Endothelial cell of umbilical vein (primary cell): ENCODE measurements around the gene C1QTNF8. TPM values are rescaled to one million over a fixed set of nuclear protein-coding genes. Genes with fewer than 3 reads are reported as not detected.

Experiments
- BruUV-seq: library from RNA; stranded (reverse); fragments of 400-500 nt; replicated peaks from 2 replicates; lab custom pipeline; 2021; lab: Mats Ljungman, UMichigan
- CTCF ChIA-PET: fragments of 300-600, 350-600 bp; sonication (Branson Sonifier 250); formaldehyde crosslinking; loops from one replicate; lab custom pipeline; 2021; ENCODE audit warnings: antibody characterized with exemption, inconsistent platforms; lab: Charles Lee
- POLR2A ChIA-PET: fragments of 300-600, 350-600 bp; sonication (Branson Sonifier 250); formaldehyde crosslinking; loops from one replicate; lab custom pipeline; 2021; ENCODE audit warnings: antibody characterized with exemption, inconsistent platforms; lab: Charles Lee
- DNase-seq: peaks from one replicate; pipeline ENCODE4 v3.0.0-alpha.2; 2011; ENCODE audit warnings: low read depth, low spot score
- FAIRE-seq: peaks from 2 replicates; lab custom pipeline; 2011; peaks lifted over from hg19 to GRCh38; lab: Jason Lieb, UNC
- H2AFZ ChIP-seq: 2 replicates; pipeline ENCODE4 v1.6.0; 2012; ENCODE audit warnings: low read depth, low read length, control low read depth, inconsistent platforms
- H3K27ac ChIP-seq: 2 replicates; pipeline ENCODE4 v1.5.1; 2011; ENCODE audit warnings: low read depth, mild to moderate bottlenecking, control low read depth, low read length, moderate library complexity; ENCODE audit not compliant: insufficient read depth
- H3K27me3 ChIP-seq, 2 experiments: 2 replicates each; pipeline versions ENCODE4 v1.6.0 to v1.6.1; 2011; ENCODE audit warnings: low read length in 2 of 2, mixed read lengths in 1 of 2; ENCODE audit not compliant: control insufficient read depth in 2 of 2, insufficient read depth in 2 of 2
- H3K36me3 ChIP-seq, 2 experiments: 2 replicates in 1 of 2; 3 replicates in 1 of 2; pipeline ENCODE4 v1.5.1; 2011; ENCODE audit warnings: low read length in 2 of 2, mild to moderate bottlenecking in 1 of 2, moderate library complexity in 1 of 2; ENCODE audit not compliant: control insufficient read depth in 2 of 2, insufficient read depth in 2 of 2; ENCODE audit errors: extremely low read depth in 1 of 2
- H3K4me1 ChIP-seq: 3 replicates; pipeline ENCODE4 v1.5.1; 2011; ENCODE audit warnings: mild to moderate bottlenecking, low read length; ENCODE audit not compliant: control insufficient read depth, insufficient read depth; ENCODE audit errors: extremely low read depth
- H3K4me2 ChIP-seq: 2 replicates; pipeline ENCODE4 v1.6.1; 2011; ENCODE audit warnings: low read length, control low read depth, mixed read lengths; ENCODE audit not compliant: insufficient read depth
- H3K4me3 ChIP-seq, 3 experiments: fragments of 200-600 bp in 1 of 3; sonication (generic), shearing (Covaris generic) in 1 of 3; replicated peaks in 1 of 3; 2 replicates each; pipeline ENCODE4 v1.5.1; 2011 to 2016; ENCODE audit warnings: control low read depth in 3 of 3, low read length in 3 of 3, mild to moderate bottlenecking in 2 of 3, inconsistent platforms in 1 of 3, low read depth in 1 of 3, moderate library complexity in 1 of 3; ENCODE audit not compliant: insufficient read depth in 1 of 3
- H3K79me2 ChIP-seq: 2 replicates; pipeline ENCODE4 v1.6.0; 2012; ENCODE audit warnings: low read length, inconsistent platforms; ENCODE audit not compliant: control insufficient read depth, insufficient read depth
- H3K9ac ChIP-seq: replicated peaks from 2 replicates; pipeline ENCODE3; 2011; ENCODE audit warnings: low read length, control low read depth; ENCODE audit not compliant: insufficient read depth; ENCODE audit errors: extremely low read depth
- H3K9me1 ChIP-seq: replicated peaks from 3 replicates; pipeline ENCODE4 v1.6.0; 2011; ENCODE audit warnings: mild to moderate bottlenecking, low read length; ENCODE audit not compliant: control insufficient read depth, insufficient read depth; ENCODE audit errors: extremely low read depth
- H3K9me3 ChIP-seq: replicated peaks from 2 replicates; pipeline ENCODE4 v1.5.1; 2012; ENCODE audit warnings: low read length, inconsistent platforms; ENCODE audit not compliant: control insufficient read depth, insufficient read depth
- H4K20me1 ChIP-seq: replicated peaks from 2 replicates; pipeline ENCODE3; 2011; ENCODE audit warnings: mild to moderate bottlenecking, low read length; ENCODE audit not compliant: control insufficient read depth, insufficient read depth; ENCODE audit errors: extremely low read depth
- EZH2 ChIP-seq: IDR thresholded peaks from 2 replicates; pipeline ENCODE4 v1.6.1; 2012; ENCODE audit warnings: borderline replicate concordance, low read depth, mild to moderate bottlenecking, moderate library complexity, low read length, inconsistent platforms; ENCODE audit not compliant: severe bottlenecking
- FOS ChIP-seq: IDR thresholded peaks from 2 replicates; pipeline ENCODE4 v1.6.1; 2011; ENCODE audit warnings: mild to moderate bottlenecking, low read length, moderate library complexity, borderline replicate concordance; ENCODE audit not compliant: insufficient read depth
- GATA2 ChIP-seq: IDR thresholded peaks from 2 replicates; pipeline ENCODE4 v1.7.0; 2011; ENCODE audit warnings: low read depth, mild to moderate bottlenecking, moderate library complexity, mixed read lengths, low read length; ENCODE audit not compliant: insufficient read length, insufficient read depth
- JUN ChIP-seq: IDR thresholded peaks from 2 replicates; pipeline ENCODE4 v1.6.1; 2011; ENCODE audit warnings: borderline replicate concordance, low read depth; ENCODE audit not compliant: insufficient read length, insufficient read depth
- MYC ChIP-seq: IDR thresholded peaks from one replicate; pipeline ENCODE4 v1.6.1; 2011; ENCODE audit warnings: mild to moderate bottlenecking, low read depth, low read length
- POLR2A ChIP-seq: IDR thresholded peaks from 2 replicates; pipeline ENCODE4 v1.6.1; 2012; ENCODE audit warnings: low read depth, mild to moderate bottlenecking, control low read depth, low read length
- POLR2AphosphoS5 ChIP-seq: IDR thresholded peaks from 2 replicates; pipeline ENCODE4 v1.6.1; 2012; ENCODE audit warnings: low read depth, mild to moderate bottlenecking, control low read depth, low read length, moderate library complexity; ENCODE audit not compliant: insufficient read depth
- dilution Hi-C: fragments of 300-500 bp; cut with MboI; formaldehyde crosslinking; loops from one replicate; pipeline ENCODE4 v1.15.0; 2019; ENCODE audit warnings: low sequenced_read_pairs; ENCODE audit not compliant: extremely low pct_ligation_motif_present
- intact Hi-C: fragments of 100-400 bp; cut with micrococcal nuclease; formaldehyde crosslinking; loops from one replicate; pipeline ENCODE4 v1.10.0; 2022
- polyA plus RNA-seq, 4 experiments: library from polyadenylated mRNA; depleted of rRNA in 3 of 4; stranded (reverse) in 3 of 4; unstranded in 1 of 4; fragments of >200 nt; gene quantifications; 2 replicates each; pipeline versions ENCODE4 v1.2.1 to v1.2.3, GENCODE V29; 2011 to 2012; ENCODE audit warnings: missing spikeins in 1 of 4
- total RNA-seq: library from RNA; stranded (reverse); gene quantifications from 2 replicates; pipeline ENCODE4 v1.2.3, GENCODE V29; 2021
- TF ChIP-seq, protein P1 (sequence below), 2 donors: IDR thresholded peaks; 1 replicate in 1 of 2; 2 replicates in 1 of 2; pipeline ENCODE4 v1.5.1; 2011; ENCODE audit warnings: low read length in 2 of 2, mild to moderate bottlenecking in 2 of 2, moderate library complexity in 2 of 2, control low read depth in 1 of 2, inconsistent platforms in 1 of 2, low read depth in 1 of 2; ENCODE audit not compliant: insufficient read depth in 1 of 2; ENCODE audit errors: extremely low read depth in 1 of 2
- TF ChIP-seq, protein P2 (sequence below): IDR thresholded peaks from 2 replicates; pipeline ENCODE4 v1.6.1; 2011; ENCODE audit not compliant: insufficient read depth, insufficient read length

The C1QTNF8 gene
- total and polyA plus RNA-seq, 2 donors (not counting 3 experiments of a cell fraction or from before 2014, with no cell fraction given), result not detected

DNA sequence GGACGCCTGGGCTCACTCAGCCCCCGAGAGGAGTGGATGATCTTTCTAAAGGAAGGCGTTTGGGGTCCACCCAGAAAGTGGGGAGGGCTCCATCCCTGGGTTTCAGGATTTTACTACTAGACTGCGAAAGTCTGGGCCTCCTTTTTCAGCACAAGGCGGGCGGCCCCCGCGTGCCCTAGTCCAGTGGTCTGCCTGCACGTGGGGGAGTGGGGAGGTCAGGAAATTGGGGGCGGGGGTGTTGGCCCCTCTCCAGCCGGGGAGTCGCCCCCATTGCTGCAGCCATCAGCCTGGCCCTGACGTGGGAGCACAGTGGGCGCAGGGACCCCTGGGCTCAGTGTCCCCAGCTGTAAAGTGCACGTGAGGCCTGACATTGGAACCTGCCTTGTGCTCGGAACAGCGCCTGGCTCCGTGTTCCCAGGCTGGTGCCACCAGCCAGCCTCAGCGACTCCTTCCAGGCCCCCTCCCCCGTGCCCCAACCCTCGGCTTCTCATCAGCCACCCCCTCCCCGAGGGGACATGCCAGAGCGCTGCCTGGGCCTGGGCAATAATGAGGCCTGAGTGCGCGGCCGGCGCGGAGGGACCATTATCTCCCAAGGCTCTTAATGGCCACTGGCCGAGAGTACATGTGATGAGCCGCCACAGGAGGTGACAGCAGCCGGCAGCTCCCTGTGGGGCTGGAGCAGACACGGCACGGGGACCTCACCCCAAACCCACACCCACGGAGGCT lies 2.4 kb upstream of the C1QTNF8 start:
- intact Hi-C loops (no loop called here), dilution Hi-C loops (no loop called here)
- H3K36me3 ChIP-seq, result no peaks in the 10 kb centered on the region
- TF ChIP-seq POLR2AphosphoS5 (no peak), JUN (no peak), FOS (no peak), MYC (no peak), GATA2 (no peak), EZH2 (no peak), POLR2A (no peak)
- TF ChIP-seq, protein P1, sequence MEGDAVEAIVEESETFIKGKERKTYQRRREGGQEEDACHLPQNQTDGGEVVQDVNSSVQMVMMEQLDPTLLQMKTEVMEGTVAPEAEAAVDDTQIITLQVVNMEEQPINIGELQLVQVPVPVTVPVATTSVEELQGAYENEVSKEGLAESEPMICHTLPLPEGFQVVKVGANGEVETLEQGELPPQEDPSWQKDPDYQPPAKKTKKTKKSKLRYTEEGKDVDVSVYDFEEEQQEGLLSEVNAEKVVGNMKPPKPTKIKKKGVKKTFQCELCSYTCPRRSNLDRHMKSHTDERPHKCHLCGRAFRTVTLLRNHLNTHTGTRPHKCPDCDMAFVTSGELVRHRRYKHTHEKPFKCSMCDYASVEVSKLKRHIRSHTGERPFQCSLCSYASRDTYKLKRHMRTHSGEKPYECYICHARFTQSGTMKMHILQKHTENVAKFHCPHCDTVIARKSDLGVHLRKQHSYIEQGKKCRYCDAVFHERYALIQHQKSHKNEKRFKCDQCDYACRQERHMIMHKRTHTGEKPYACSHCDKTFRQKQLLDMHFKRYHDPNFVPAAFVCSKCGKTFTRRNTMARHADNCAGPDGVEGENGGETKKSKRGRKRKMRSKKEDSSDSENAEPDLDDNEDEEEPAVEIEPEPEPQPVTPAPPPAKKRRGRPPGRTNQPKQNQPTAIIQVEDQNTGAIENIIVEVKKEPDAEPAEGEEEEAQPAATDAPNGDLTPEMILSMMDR (IDR thresholded peaks at IDR 0.05; ENCODE audit: extremely low read depth in 1 of 2, insufficient read depth in 1 of 2, low read depth in 1 of 2, low read length in 2 of 2), result no peak
- TF ChIP-seq, protein P2, sequence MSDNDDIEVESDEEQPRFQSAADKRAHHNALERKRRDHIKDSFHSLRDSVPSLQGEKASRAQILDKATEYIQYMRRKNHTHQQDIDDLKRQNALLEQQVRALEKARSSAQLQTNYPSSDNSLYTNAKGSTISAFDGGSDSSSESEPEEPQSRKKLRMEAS, result no peak
- H3K4me2 ChIP-seq, result no peak overlapping the region
- CTCF ChIA-PET, result no interaction called here
- H3K27me3 ChIP-seq, result no peaks in the 10 kb centered on the region
- H3K9ac ChIP-seq, result no peak overlapping the region
- no peaks in the 10 kb centered on the region for H3K9me1 ChIP-seq
- POLR2A ChIA-PET, result no interaction called here
- no peaks in the 10 kb centered on the region for H3K9me3 ChIP-seq
- DNase-seq (no peak), FAIRE-seq (no peak)
- no peak overlapping the region for H3K27ac ChIP-seq
- H2AFZ ChIP-seq, result no peak overlapping the region
- no peak overlapping the region for H3K4me3 ChIP-seq
- no peaks in the 10 kb centered on the region for H4K20me1 ChIP-seq
- H3K4me1 ChIP-seq, result no peaks in the 10 kb centered on the region
- no TSS peak for BruUV-seq
- no peaks in the 10 kb centered on the region for H3K79me2 ChIP-seq
